WTC11 (cell line): Measurements from ENCODE around the gene PRR35. TPM values are rescaled to one million over a fixed set of nuclear protein-coding genes. Genes with fewer than 3 reads are reported as not detected.

Experiments used
- ATAC-seq: fragments of 200-7000 bp; cut with Tn5 transposase; 2 replicates; pipeline ENCODE4 v1.10.0; 2021; ENCODE audit warnings: mild to moderate bottlenecking, moderate library complexity
- CTCF ChIA-PET: fragments of 300-600 bp; sonication (Branson Sonifier 250); formaldehyde crosslinking; loops from one replicate; lab custom pipeline; 2021; ENCODE audit warnings: antibody characterized with exemption; lab: Charles Lee
- POLR2A ChIA-PET: fragments of 350-600 bp; sonication (Branson Sonifier 250); formaldehyde crosslinking; loops from one replicate; lab custom pipeline; 2021; ENCODE audit warnings: antibody characterized with exemption; lab: Charles Lee
- DNase-seq: peaks from one replicate; pipeline ENCODE4 v3.0.0; 2021; ENCODE audit warnings: low spot score
- H3K27ac Mint-ChIP-seq: 2 replicates; pipeline ENCODE4 v1.8.0; 2021; ENCODE audit warnings: mixed read lengths
- H3K27me3 Mint-ChIP-seq: 2 replicates; pipeline ENCODE4 v1.8.0; 2021; ENCODE audit warnings: low read depth, mild to moderate bottlenecking, moderate library complexity, mixed read lengths
- H3K36me3 Mint-ChIP-seq: 2 replicates; pipeline ENCODE4 v1.8.0; 2021; ENCODE audit warnings: mixed read lengths
- H3K4me1 Mint-ChIP-seq: 2 replicates; pipeline ENCODE4 v1.8.0; 2022; ENCODE audit warnings: mixed read lengths
- H3K4me3 Mint-ChIP-seq: 2 replicates; pipeline ENCODE4 v1.8.0; 2021; ENCODE audit warnings: mild to moderate bottlenecking, moderate library complexity, mixed read lengths
- H3K9me3 Mint-ChIP-seq: 2 replicates; pipeline ENCODE4 v1.8.0; 2021; ENCODE audit warnings: mixed read lengths
- AFF4 ChIP-seq: sonication (generic); formaldehyde crosslinking; IDR thresholded peaks from 2 replicates; pipeline ENCODE4 v1.8.1; 2023; ENCODE audit warnings: mild to moderate bottlenecking, missing genetic modification reagents, borderline replicate concordance
- ATF1 ChIP-seq: sonication (generic); formaldehyde crosslinking; IDR thresholded peaks from 2 replicates; pipeline ENCODE4 v1.8.1; 2023; ENCODE audit warnings: mild to moderate bottlenecking, moderate library complexity, missing genetic modification reagents
- ATF2 ChIP-seq: sonication (generic); formaldehyde crosslinking; IDR thresholded peaks from 2 replicates; pipeline ENCODE4 v1.8.1; 2022; ENCODE audit warnings: low read depth, missing genetic modification reagents, borderline replicate concordance
- CDX4 ChIP-seq: fragments of 250-450 bp; sonication (Bioruptor Pico); IDR thresholded peaks from 2 replicates; pipeline ENCODE4 v1.9.0; 2021; ENCODE audit warnings: moderate library complexity, mild to moderate bottlenecking, inconsistent platforms, borderline replicate concordance
- CREM ChIP-seq: sonication (generic); formaldehyde crosslinking; IDR thresholded peaks from 2 replicates; pipeline ENCODE4 v1.8.1; 2022; ENCODE audit warnings: mild to moderate bottlenecking, missing genetic modification reagents, moderate library complexity
- E2F1 ChIP-seq: sonication (generic); formaldehyde crosslinking; IDR thresholded peaks from 2 replicates; pipeline ENCODE4 v1.8.0; 2022; ENCODE audit warnings: mild to moderate bottlenecking, missing genetic modification reagents
- ETV6 ChIP-seq: sonication (generic); formaldehyde crosslinking; IDR thresholded peaks from 2 replicates; pipeline ENCODE4 v1.8.1; 2022; ENCODE audit warnings: mild to moderate bottlenecking, missing genetic modification reagents
- GTF2I ChIP-seq: fragments of 250-450 bp; sonication (Bioruptor Pico); conservative IDR thresholded peaks from 2 replicates; pipeline ENCODE4 v1.4.0; 2021; ENCODE audit warnings: mild to moderate bottlenecking
- JUN ChIP-seq: sonication (generic); formaldehyde crosslinking; IDR thresholded peaks from 2 replicates; pipeline ENCODE4 v1.8.0; 2023; ENCODE audit warnings: mild to moderate bottlenecking, missing genetic modification reagents
- MYBL2 ChIP-seq: sonication (generic); formaldehyde crosslinking; IDR thresholded peaks from 2 replicates; pipeline ENCODE4 v1.8.1; 2023; ENCODE audit warnings: mild to moderate bottlenecking, moderate library complexity, missing genetic modification reagents
- NR2C2 ChIP-seq: sonication (generic); formaldehyde crosslinking; IDR thresholded peaks from 2 replicates; pipeline ENCODE4 v1.8.0; 2022; ENCODE audit warnings: mild to moderate bottlenecking, missing genetic modification reagents
- PREB ChIP-seq: sonication (generic); formaldehyde crosslinking; IDR thresholded peaks from 2 replicates; pipeline ENCODE4 v1.8.1; 2022; ENCODE audit warnings: mild to moderate bottlenecking, missing genetic modification reagents, moderate library complexity, borderline replicate concordance
- RELA ChIP-seq: sonication (generic); formaldehyde crosslinking; IDR thresholded peaks from 2 replicates; pipeline ENCODE4 v1.8.1; 2022; ENCODE audit warnings: missing genetic modification reagents, mild to moderate bottlenecking, borderline replicate concordance
- SMAD3 ChIP-seq: sonication (generic); formaldehyde crosslinking; IDR thresholded peaks from 2 replicates; pipeline ENCODE4 v1.8.0; 2022; ENCODE audit warnings: missing genetic modification reagents, mild to moderate bottlenecking, borderline replicate concordance
- SOX15 ChIP-seq: fragments of 250-450 bp; sonication (Bioruptor Pico); IDR thresholded peaks from 2 replicates; pipeline ENCODE4 v1.9.0; 2021; ENCODE audit warnings: mild to moderate bottlenecking
- ZBTB21 ChIP-seq: sonication (generic); formaldehyde crosslinking; IDR thresholded peaks from 2 replicates; pipeline ENCODE4 v1.8.1; 2023; ENCODE audit warnings: mild to moderate bottlenecking, missing genetic modification reagents, borderline replicate concordance
- ZMAT4 ChIP-seq: fragments of 250-450 bp; sonication (Bioruptor Pico); IDR thresholded peaks from 2 replicates; pipeline ENCODE4 v1.9.0; 2021; ENCODE audit warnings: mild to moderate bottlenecking
- ZNF263 ChIP-seq: sonication (generic); formaldehyde crosslinking; IDR thresholded peaks from 2 replicates; pipeline ENCODE4 v1.8.1; 2022; ENCODE audit warnings: low read depth, mild to moderate bottlenecking, moderate library complexity, missing genetic modification reagents
- ZNF281 ChIP-seq: sonication (generic); formaldehyde crosslinking; IDR thresholded peaks from 2 replicates; pipeline ENCODE4 v1.8.0; 2023; ENCODE audit warnings: mild to moderate bottlenecking, missing genetic modification reagents
- ZNF396 ChIP-seq: fragments of 250-450 bp; sonication (Bioruptor Pico); IDR thresholded peaks from 2 replicates; pipeline ENCODE4 v1.8.0; 2021; ENCODE audit warnings: mild to moderate bottlenecking, moderate library complexity, borderline replicate concordance
- ZNF671 ChIP-seq: fragments of 250-450 bp; sonication (Bioruptor Pico); IDR thresholded peaks from 2 replicates; pipeline ENCODE4 v1.8.0; 2021; ENCODE audit warnings: mild to moderate bottlenecking
- total RNA-seq: library from RNA; stranded (reverse); gene quantifications from 3 replicates; pipeline ENCODE4 v1.2.3, GENCODE V29; 2021

The PRR35 gene
- total RNA-seq, 1 experiment from 2014 or later = 0.72 TPM

GRCh38 chr16:572865-573650 lies 12.9 kb downstream of the PRR35 start:
- POLR2A ChIA-PET = no interaction called here
- TF ChIP-seq CDX4 (CRISPR knock-in tag) = no peak
- TF ChIP-seq RELA (CRISPR knock-in tag) = no peak
- no peak for TF ChIP-seq PREB (CRISPR knock-in tag)
- no peak for TF ChIP-seq ZNF263
- no peak for TF ChIP-seq ZMAT4 (CRISPR knock-in tag)
- no peak for TF ChIP-seq E2F1
- no peak for TF ChIP-seq ATF1 (CRISPR knock-in tag)
- no peak for TF ChIP-seq NR2C2 (CRISPR knock-in tag)
- TF ChIP-seq MYBL2 (CRISPR knock-in tag) = no peak
- TF ChIP-seq ETV6 = no peak
- no peak for TF ChIP-seq JUN
- no peak for TF ChIP-seq ZNF671 (CRISPR knock-in tag)
- TF ChIP-seq ZNF396 (CRISPR knock-in tag) = no peak
- no peak for TF ChIP-seq CREM (CRISPR knock-in tag)
- TF ChIP-seq ZNF281 = no peak
- TF ChIP-seq GTF2I (CRISPR knock-in tag) = no peak
- TF ChIP-seq SMAD3 = no peak
- TF ChIP-seq, all 79 proteins: peak for 0
- Mint-ChIP-seq H3K27me3 (no peaks in the 10 kb centered on the region; the same call in 1 of the 2 replicates), H3K36me3 (no peaks in the 10 kb centered on the region), H3K4me3 (no peak overlapping the region), H3K27ac (no peak overlapping the region), H3K4me1 (peaks cover 19% of the 10 kb centered on the region), H3K9me3 (no peaks in the 10 kb centered on the region)
- ATAC-seq (no peak), DNase-seq (no peak)
- CTCF ChIA-PET = no interaction called here

- no peak overlapping the region for H3K4me3 Mint-ChIP-seq
- DNase-seq (no peak), ATAC-seq (no peak)
- H3K4me1 Mint-ChIP-seq = peaks cover 15% of the 10 kb centered on the region
- CTCF ChIA-PET = no interaction called here
- no peaks in the 10 kb centered on the region for H3K36me3 Mint-ChIP-seq
- H3K9me3 Mint-ChIP-seq = no peaks in the 10 kb centered on the region
- POLR2A ChIA-PET = no interaction called here
- no peak overlapping the region for H3K27ac Mint-ChIP-seq
- no peaks in the 10 kb centered on the region; the same call in 1 of the 2 replicates for H3K27me3 Mint-ChIP-seq
- no peak for TF ChIP-seq CDX4 (CRISPR knock-in tag)
- no peak for TF ChIP-seq ZBTB21 (CRISPR knock-in tag)
- no peak for TF ChIP-seq AFF4 (CRISPR knock-in tag)
- no peak for TF ChIP-seq ATF2 (CRISPR knock-in tag)
- no peak for TF ChIP-seq SOX15 (CRISPR knock-in tag)
These were observed 14.0 kb downstream of the PRR35 start for GRCh38 chr16:574021-574760.
